ENCODE data around the gene MCUB.

The MCUB gene

DNA sequence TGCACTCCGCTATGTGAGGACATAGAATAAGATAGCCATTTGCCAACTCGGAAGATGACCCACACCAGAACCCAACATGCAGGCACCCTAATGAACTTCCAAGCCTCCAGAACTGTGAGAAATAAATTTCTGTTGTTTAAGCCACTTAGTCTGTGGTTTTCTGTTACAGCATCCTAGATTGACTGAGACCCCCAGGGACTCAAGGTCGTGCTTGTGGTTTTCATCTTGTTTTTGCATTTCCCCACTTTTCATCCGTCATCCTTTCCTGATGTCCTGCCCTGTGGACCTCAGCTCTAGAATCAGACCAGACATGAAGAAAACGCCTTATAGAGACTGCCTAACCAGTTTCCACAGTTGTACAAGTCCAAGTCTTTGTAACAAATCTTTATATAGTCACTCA, 54.4 kb downstream of the MCUB start:
- no peak overlapping the region for H3K4me3 ChIP-seq (ENCODE audit: low read length)
- no peak for DNase-seq (ENCODE audit: low read depth, low spot score)

DNA sequence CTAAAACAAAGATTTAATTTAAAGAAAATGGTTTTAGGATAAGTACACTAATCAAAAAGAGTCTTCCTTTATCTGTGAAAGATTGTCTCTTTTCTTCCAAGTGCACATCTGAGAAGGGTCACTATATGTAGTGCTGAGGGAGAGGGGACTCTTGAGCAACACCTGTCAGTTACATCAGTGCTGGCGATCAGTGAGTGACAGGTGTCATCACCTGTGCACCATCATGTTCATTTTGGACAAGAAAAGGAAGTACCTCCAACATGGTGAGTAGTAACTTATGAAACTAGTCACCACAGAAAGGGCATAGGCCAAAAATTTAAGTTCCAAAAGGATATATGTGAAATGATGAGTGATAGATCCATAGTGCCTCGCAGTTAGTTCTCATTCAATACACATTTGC, 55.7 kb downstream of the MCUB start:
- no peak for DNase-seq (ENCODE audit: low read depth, low spot score)
- no peak overlapping the region for H3K4me3 ChIP-seq (ENCODE audit: low read length)

DNA sequence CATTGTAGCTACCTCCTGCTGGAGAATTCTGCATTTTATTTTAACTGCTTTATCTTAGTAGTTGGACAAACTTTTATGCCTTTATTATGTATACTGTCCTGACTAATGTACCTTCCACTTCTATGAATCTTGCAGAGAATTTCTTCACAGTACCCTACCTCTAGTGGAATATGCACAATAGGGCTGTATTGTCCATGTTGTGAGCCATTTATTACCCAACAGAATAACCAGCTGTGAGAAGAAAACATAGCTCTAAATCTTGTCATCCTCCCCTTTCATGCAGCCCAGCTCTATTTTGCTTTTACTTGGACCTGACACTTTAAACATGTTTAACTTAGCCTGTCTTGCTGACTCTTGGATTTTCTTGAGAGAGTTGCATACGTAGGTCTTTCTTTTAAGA, 56.2 kb downstream of the MCUB start:
- H3K4me3 ChIP-seq (ENCODE audit: low read length), result no peak overlapping the region
- no peak for DNase-seq (ENCODE audit: low read depth, low spot score)

DNA sequence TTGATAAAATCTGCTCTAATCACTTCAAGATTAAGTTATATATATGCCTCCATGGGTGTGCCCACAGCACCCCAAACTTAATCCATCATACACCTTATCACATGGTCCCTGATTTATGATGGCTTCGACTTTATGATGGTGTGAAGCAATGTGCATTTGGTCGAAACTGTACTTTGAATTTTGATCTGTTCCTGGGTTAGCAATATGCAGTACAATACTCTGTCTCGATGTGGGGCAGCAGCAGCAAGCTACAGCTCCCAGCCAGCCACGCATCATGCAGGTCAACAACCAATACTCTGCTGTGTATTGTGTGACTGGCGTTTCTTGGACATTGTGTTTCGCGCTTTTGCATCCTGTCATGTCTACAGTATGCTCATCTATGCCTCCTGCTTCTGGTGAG, 62.6 kb downstream of the MCUB start:
- DNase-seq (ENCODE audit: low read depth, low spot score), result no peak
- no peak overlapping the region for H3K4me3 ChIP-seq (ENCODE audit: low read length)

DNA sequence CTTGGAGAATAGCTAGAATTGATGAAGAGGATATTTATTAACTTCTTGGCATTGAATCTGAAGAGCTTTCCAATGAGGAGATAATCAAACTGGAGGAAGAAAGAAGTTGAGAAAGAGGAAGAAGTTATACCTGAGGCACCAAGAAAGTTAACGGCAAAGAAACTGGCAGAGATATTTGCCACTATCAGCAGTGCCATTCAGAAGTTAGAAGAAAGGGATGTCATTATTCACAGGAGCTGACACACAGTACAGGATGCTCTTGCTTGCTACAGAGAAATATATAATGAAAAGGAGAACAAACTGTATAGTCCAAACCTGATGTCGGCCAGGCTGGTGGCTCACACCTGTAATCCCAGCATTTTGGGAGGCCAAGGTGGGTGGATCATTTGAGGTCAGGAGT, 64.5 kb downstream of the MCUB start:
- no peak overlapping the region for H3K4me3 ChIP-seq (ENCODE audit: low read length)
- no peak for DNase-seq (ENCODE audit: low read depth, low spot score)

DNA sequence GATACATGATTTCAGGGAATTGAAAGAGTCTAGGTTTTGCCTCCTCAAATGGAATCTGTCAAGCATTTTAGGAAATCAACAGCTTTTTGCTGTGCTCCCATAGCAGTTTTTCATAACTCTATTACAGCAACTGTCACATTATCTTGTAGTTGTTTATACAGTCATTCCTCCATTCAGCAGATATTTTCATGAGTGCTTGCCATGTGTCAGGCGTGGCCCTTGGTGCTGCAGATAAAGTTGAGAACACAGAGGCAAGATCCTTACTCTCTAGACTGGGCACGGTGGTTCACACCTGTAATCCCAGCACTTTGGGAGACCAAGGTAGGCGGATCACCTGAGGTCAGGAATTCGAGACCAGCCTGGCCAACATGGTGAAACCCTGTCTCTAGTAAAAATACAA, 67.3 kb downstream of the MCUB start:
- no peak overlapping the region for H3K4me3 ChIP-seq (ENCODE audit: low read length)
- no peak for DNase-seq (ENCODE audit: low read depth, low spot score)

DNA sequence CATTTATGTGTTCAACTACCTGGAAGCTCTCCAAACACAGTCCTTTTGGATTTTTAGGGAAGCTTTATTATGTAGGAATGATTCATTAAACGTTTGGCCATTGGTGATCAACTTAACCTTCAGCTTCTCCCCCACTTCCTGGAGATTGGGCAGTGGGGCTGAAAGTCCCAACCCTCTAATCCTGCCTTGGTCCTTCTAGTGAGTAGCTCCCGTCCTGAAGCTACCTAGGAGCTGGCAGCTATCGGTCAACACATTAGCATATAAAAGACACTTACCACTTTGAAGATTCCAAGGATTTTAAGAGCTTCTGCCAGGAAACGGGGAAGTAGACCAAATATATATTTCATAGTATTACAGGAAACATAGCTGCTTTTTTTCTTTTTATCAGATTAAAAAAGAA, 69.7 kb downstream of the MCUB start:
- H3K4me3 ChIP-seq (ENCODE audit: low read length), result no peak overlapping the region
- no peak for DNase-seq (ENCODE audit: low read depth, low spot score)

DNA sequence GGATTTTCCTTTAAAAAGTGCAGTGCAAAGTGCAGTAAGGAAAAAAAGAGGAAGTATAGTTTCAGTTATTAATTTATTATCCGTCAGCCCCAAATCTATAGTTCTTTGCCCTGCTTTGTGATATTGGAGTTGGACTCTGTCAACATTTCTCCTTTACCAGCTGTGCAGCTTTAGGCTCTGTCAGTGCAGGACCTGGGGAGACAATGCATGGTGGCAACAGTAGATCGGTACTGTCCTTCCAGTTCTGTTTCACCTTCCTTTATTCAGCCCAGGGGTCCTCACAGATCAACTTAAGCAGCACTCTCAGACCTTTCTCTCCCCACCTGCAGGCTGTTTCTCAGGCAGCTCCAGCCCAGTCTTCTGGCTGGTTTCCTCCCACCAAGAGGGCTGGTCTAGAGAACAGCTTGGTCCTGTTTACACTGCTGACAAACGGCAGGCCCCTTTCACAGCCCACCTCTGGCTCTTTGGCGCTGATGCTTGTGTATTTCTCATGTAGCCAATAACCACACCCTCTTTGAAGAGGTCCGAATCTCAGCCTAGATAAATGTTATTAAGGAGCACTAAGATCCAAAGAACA, 71.6 kb downstream of the MCUB start:
- no peak overlapping the region for H3K4me3 ChIP-seq (ENCODE audit: low read length)
- no peak for DNase-seq (ENCODE audit: low read depth, low spot score)

DNA sequence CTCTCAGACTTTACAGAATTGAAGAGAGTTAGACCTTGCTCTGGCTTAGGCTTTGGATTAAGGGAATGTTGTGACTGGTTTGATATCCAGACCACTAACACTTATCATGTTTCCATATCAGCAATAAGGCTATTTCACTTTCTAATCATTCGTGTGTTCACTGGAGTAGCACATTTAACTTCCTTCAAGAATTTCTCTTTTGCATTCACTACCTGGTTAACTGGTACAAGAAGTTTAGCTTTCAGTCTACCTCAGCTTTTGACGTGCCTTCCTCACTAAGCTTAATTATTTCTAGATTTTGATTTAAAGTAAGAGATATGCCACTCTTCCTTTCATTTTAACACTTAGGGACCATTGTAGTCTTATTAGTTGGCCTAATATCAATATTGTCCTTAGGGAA, 80.6 kb downstream of the MCUB start:
- no peak overlapping the region for H3K4me3 ChIP-seq (ENCODE audit: low read length)
- no peak for DNase-seq (ENCODE audit: low read depth, low spot score)

DNA sequence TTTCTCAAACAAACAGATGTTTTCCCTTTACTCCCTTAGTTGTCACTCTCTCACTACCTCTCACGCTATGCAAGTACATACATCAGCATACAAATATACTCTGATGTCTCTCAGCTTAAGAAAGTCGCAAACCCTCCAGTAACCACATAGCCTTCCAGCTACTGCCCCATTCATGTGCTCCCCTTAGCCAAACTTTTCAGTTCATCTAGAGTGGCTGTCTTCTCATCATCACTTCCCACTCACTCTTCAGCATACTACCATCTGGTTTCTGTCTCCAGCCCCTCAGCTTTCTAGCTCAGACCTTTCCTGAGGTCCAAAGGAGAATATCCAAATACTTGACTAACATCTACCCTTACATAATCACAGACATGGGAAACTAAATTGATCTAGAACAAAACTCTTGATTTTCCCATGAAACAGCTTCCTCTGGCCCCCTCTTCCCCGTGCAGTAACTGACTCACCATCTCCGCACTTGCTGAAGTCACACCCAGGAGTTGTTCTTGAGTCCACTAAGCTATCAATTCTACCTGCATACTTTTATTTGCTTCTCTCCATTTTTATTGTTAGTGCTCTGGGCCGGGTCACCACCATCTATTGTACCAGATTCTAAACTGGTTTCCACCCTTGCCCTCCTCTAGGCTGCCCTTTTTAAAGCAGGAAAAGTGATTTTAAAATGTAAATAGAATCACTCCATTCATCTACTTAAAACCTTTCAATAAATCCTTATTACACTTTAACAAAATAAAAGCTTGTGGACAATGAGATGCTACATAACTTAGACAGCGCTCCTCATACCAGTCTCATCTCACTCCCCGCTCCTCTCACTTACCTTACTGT, 86.0 kb downstream of the MCUB start:
- DNase-seq (ENCODE audit: low read depth, low spot score), result no peak
- H3K4me3 ChIP-seq (ENCODE audit: low read length), result no peak overlapping the region

DNA sequence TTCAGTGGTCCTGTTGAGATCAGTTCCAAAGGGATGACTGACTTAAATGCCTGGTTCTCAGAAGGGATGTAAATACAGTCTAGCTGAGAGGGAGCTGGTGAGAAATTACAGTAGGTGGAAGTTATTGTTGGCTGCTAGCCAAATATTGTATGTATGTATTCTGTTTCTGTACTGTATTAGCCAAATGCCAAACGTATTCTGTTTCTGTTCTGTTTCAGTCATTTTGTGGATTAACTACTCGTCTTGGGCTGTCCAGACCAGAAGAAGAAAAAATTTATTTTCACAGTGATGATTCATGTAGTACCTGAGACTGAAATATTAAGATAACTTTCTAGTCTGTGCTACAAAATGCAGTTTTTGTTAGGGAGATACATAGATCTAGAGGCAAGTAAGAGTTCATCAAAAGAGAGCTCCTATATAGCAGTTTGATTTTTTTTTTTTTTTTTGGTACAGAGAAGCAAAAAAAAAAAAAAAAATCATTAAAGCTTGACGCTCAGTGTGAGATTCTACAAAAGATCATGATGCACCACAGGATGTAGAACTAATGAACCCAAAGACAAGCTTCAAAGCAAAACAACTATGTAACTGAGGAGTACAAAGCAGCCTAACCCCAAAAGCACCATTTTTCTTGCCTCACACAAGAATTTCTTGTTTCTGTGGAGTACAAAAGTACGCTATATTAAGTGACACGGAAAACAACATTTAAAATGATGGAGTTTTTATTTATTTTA, 88.4 kb downstream of the MCUB start:
- no peak overlapping the region for H3K4me3 ChIP-seq (ENCODE audit: low read length)
- peak; percentile 59 for DNase-seq (ENCODE audit: low read depth, low spot score)

DNA sequence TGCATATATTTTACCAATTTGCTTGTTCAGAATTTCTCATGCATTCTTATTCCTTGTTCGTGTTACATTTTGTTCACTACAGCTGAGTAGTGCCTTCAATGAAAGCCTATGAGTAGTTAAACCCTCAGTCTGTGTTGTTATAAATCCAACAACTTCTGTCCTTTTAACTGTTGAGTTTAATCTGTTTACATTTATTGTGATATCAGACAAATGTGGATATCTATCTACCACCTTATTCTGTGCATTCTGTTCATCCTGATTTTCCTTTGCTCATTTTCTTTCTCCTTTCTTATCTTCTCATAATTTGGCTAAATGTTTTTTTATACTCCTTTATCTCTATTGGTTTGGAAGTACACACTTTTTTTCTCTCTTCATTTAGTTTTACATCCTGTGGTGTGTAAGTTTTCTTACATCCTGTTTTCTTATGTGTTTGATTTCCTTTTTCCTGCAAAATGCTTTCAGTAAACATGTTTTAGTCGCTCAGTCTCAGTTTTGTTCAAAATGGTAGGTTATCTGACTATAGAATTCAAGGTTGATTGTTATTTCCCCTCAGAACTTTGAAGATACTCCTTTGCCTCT, 89.0 kb downstream of the MCUB start:
- no peak overlapping the region for H3K4me3 ChIP-seq (ENCODE audit: low read length)
- no peak for DNase-seq (ENCODE audit: low read depth, low spot score)

DNA sequence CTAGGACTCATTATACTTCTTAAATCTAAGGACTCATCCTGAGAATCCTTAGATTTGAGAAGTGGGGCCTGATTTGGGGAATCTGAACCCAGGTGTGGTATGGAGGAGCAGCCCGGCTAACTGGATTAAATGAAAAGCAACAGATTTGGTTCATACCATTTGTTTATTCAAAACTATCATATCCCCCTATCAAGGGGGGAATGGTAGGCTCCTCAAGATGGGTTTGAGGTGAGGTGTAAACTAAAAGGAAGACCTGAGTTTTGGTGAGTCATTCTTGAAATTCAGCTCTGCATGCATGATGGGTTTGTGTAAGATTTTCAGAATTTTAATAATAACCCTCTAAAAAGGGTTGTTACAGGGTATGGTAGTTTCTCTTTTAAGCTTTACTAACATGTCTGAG, 89.8 kb downstream of the MCUB start:
- no peak for DNase-seq (ENCODE audit: low read depth, low spot score)
- no peak overlapping the region for H3K4me3 ChIP-seq (ENCODE audit: low read length)

DNA sequence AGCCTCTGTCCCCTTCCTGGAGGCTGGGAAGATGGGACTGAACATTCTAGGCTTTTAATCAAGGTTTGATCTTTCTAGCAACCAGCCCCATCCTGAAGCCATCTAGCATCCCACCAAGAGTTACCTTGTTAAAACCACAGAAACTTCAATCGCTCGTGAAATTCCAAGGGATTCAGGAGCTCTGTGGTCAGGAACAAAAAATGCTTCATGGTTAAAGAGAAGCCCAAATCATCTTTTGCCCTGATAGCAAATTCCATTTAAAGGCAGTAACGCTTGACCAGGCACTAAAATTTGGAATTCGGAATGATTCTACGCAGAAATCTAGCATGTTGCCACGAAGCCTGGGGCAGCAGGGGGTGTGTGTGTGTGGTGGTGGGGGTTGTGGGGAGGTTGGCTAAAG, 95.3 kb downstream of the MCUB start:
- no peak for DNase-seq (ENCODE audit: low read depth, low spot score)
- H3K4me3 ChIP-seq (ENCODE audit: low read length), result no peak overlapping the region

DNA sequence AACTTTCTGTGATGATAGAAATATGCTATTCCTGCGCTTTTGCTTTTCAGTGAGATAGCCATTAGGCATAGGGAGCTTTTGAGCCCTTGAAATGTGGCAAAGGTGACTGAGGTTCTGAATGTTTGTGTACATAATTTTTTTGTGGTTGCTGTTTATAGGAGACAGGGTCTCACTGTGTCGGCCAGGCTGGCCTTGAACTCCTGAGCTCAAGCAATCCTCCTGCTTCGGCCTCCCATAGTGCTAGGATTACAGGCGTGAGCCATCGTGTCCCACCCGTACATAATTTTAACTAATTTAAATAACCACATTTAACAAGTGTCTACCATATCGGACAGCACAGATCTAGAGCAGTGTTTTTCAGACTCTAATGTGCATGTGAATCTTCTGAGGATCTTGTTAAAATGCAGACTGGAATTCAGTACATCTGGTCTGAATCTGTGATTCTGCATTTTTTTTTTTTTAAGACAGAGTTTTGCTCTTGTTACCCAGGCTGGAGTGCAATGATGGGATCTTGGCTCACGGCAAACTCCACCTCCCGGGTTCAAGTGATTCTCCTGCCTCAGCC, 97.9 kb downstream of the MCUB start:
- DNase-seq (ENCODE audit: low read depth, low spot score), result no peak

DNA sequence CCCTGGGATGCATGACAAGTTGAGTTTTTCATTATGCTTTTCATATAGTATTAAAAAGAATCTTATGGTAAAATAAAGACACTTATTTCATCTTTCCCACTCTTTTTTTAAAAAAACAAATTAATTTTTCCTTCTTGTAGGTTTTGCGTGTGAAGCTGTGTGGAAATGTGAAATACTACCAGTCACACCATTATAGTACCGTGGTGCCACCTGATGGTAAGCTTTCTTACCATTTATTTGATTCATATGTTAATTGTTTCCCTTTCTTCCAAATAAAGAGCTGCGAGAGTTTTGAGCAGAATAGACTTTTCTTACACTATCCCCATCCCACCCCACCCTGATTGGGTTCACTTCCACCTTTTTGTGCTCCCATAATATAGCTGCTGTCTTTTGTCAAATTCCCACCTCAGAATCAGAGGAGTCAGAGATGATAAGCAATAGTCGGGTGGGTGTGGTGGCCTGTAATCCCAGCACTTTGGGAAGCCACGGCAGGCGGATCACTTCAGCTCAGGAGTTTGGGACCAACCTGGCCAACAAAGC, 98.9 kb downstream of the MCUB start:
- DNase-seq (ENCODE audit: low read depth, low spot score), result no peak

More for the DNA sequence above, 97.9 kb downstream of the MCUB start:
- no peak overlapping the region for H3K4me3 ChIP-seq (ENCODE audit: low read length)

DNA sequence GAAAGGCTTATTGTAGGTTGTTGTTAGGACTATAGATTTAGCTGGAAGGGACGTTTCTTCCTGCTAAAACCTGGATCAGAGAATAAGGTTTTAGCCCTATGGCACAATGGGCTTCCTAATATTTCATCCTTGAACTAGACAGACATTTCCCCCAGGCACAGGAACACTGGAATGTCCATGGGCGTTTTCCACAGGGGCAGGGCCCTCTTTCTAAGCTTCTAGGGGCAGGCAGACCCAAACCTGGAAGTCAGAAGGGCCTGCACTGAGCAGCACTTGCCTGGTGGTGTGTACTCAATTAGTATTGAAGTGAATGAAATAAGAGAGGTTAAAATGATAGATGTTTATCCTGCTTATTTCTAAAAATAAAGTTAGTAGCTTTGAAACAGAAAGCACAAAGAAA, 102.1 kb downstream of the MCUB start:
- DNase-seq (ENCODE audit: low read depth, low spot score), result no peak
- H3K4me3 ChIP-seq (ENCODE audit: low read length), result no peak overlapping the region

More for the DNA sequence above, 98.9 kb downstream of the MCUB start:
- no peak overlapping the region for H3K4me3 ChIP-seq (ENCODE audit: low read length)

DNA sequence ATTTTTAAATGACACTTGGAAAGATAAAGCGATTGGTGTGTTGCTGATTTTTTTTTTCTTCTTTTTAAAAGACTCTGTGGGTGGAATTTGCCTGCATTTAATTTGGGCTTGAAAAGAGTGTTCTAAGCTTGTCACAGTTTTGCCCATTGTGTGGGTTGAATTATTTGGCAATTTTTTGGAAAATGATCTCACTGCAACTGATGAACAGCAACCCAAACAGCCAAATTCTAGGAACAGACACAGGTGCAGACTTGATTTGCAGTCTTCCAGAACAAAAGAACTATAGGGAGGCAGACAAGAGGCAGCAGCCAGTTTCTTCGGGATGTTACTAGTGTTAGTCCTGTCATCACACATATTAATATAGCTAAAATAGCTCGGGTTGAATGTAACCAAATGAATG, 102.7 kb downstream of the MCUB start:
- no peak overlapping the region for H3K4me3 ChIP-seq (ENCODE audit: low read length)
- DNase-seq (ENCODE audit: low read depth, low spot score), result no peak

DNA sequence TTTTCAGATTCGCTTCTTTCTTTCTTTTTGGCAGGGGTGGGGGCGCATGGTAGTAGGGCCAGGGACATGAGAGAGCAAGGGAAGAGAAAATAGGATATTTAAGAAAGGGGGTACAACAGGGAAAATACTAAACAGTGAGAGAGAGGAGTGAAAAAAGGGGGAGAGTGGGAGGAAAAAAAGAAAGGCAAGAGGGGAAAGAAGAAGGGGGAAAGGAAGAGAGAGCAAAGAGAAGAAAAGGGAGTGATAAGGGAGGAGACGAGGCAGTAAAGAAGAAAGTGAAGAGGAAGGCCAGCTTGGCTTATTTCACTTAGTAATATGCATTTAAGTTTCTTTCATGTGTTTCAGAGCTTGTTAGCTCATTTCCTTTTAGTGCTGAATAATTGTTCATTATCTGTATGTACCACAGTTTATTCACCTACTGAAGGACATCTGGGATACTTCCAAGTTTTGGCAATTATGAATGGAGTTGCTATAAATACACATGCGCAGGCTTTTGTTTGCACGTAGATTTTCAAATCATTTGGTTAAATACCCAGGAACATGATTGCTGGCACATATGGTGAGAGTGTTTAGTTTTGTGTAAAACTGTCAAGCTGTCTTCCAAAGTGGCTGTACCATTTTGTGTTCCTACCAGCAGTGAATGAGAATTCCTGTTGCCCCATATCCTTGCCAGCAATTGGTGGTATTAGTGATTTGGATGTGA, 105.9 kb downstream of the MCUB start:
- no peak for DNase-seq (ENCODE audit: low read depth, low spot score)
- H3K4me3 ChIP-seq (ENCODE audit: low read length), result no peak overlapping the region
